ENCODE results near the gene OXT. TPM values are rescaled to one million over a fixed set of nuclear protein-coding genes. Genes with fewer than 3 reads are reported as not detected.
"Not testable (repeated sequence)": the region's sequence is repeated elsewhere in the genome, so short reads cannot be mapped to it uniquely, and the experiment has no call there.

The OXT gene
- total and polyA plus RNA-seq, 7 experiments from 2014 or later, result 1.2 to 2.3 (median 1.6) TPM; not detected in 3

DNA sequence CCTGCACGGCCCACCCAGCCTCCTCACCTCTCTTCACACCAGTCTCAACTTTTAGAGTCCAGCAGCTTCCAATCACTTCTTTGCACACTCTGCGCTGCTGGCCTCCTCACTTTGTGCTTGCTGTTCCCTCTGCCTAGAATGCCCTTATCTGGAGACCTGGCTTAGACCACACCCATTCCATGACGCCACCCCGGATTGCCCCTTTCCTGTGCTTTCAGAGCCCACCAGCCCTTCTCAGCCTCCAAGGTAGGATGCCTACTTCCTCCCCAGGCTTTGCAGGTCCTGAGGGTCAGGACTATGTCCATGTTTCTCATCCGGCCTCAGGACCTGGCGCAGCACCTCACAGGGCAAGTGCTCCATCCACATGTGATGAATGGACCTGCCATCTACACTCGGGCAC is 40.1 kb downstream of the OXT start:
- DNase-seq (no peak), ATAC-seq (no peak)
- peaks cover 0 to 20% (median 6%) of the 10 kb centered on the region in 5 donors for H3K36me3 Mint-ChIP-seq
- Histone ChIP-seq H3K4me1 (ENCODE audit: control insufficient read depth in 2 of 2, insufficient read depth in 2 of 2, low read length in 2 of 2) (no peaks in the 10 kb centered on the region), H3K27ac (ENCODE audit: low read depth, low read length) (no peak overlapping the region), H3K4me3 (ENCODE audit: low read length) (no peak overlapping the region), H3K27me3 (ENCODE audit: control insufficient read depth in 2 of 2, insufficient read depth in 2 of 2, low read length in 2 of 2) (no peaks in the 10 kb centered on the region), H3K36me3 (ENCODE audit: control insufficient read depth in 2 of 3, insufficient read depth in 3 of 3, low read length in 3 of 3) (peaks cover 0 to 35% (median 3%) of the 10 kb centered on the region in 3 experiments), H3K9me3 (ENCODE audit: control insufficient read depth in 2 of 3, low read length in 3 of 3) (no peaks in the 10 kb centered on the region)
- CTCF ChIA-PET, result no interaction called here
- no peaks in the 10 kb centered on the region for H3K27me3 Mint-ChIP-seq
- H3K4me3 Mint-ChIP-seq, result no peak overlapping the region
- peaks cover 2 to 16% (median 12%) of the 10 kb centered on the region in 7 donors for H3K4me1 Mint-ChIP-seq
- peaks cover 0 to 1% (median 0%) of the 10 kb centered on the region in 11 donors for H3K9me3 Mint-ChIP-seq
- intact Hi-C loops (cut with micrococcal nuclease), result no loop called here
- peak overlapping the region in 4 of 9 donors; percentile 3 to 86 (median 36) for H3K27ac Mint-ChIP-seq
- POLR2A ChIA-PET, result no interaction called here

DNA sequence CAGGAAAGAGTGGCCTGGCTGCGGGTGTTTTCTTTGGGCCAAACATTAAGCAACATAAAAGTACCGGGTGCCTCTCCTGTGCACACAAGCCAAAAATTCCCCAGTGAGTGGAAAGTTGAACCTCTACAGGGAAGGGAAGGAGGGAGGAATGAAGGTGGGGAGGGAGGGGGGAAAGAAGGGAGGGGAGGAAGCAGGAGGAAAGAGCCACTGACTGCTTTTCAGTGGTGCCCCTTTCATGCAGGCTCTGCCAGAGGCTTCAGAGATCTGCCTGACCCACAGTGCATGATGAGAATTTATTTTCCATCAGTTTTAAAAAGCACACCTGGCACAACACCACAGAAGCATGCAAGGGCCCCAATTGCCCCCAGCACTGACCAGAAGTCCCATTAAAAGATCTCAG is 40.6 kb downstream of the OXT start:
- CTCF ChIA-PET, result interaction anchor here (4.9 kb wide), 1 partner anchor 43 kb away, joined by 28 read pairs; no protein-coding TSS in a partner anchor
- Histone ChIP-seq H3K4me1 (ENCODE audit: control insufficient read depth in 2 of 2, insufficient read depth in 2 of 2, low read length in 2 of 2) (no peaks in the 10 kb centered on the region), H3K4me3 (ENCODE audit: low read length) (no peak overlapping the region), H3K36me3 (ENCODE audit: control insufficient read depth in 2 of 3, insufficient read depth in 3 of 3, low read length in 3 of 3) (peaks cover 0 to 34% (median 3%) of the 10 kb centered on the region in 3 experiments), H3K27ac (ENCODE audit: low read depth, low read length) (no peak overlapping the region), H3K27me3 (ENCODE audit: control insufficient read depth in 2 of 2, insufficient read depth in 2 of 2, low read length in 2 of 2) (no peaks in the 10 kb centered on the region), H3K9me3 (ENCODE audit: control insufficient read depth in 2 of 3, low read length in 3 of 3) (no peaks in the 10 kb centered on the region)
- no peak overlapping the region for H3K4me3 Mint-ChIP-seq
- peaks cover 2 to 20% (median 13%) of the 10 kb centered on the region in 7 donors for H3K4me1 Mint-ChIP-seq
- H3K27ac Mint-ChIP-seq, result peak overlapping the region in 2 of 9 donors; percentile 30 to 33
- POLR2A ChIA-PET, result no interaction called here
- peaks cover 0 to 20% (median 6%) of the 10 kb centered on the region in 5 donors for H3K36me3 Mint-ChIP-seq
- no peak for ATAC-seq
- H3K27me3 Mint-ChIP-seq, result no peaks in the 10 kb centered on the region
- no peak for DNase-seq
- intact Hi-C loops (cut with micrococcal nuclease), result no loop called here
- H3K9me3 Mint-ChIP-seq, result peaks cover 0 to 1% (median 0%) of the 10 kb centered on the region in 11 donors

DNA sequence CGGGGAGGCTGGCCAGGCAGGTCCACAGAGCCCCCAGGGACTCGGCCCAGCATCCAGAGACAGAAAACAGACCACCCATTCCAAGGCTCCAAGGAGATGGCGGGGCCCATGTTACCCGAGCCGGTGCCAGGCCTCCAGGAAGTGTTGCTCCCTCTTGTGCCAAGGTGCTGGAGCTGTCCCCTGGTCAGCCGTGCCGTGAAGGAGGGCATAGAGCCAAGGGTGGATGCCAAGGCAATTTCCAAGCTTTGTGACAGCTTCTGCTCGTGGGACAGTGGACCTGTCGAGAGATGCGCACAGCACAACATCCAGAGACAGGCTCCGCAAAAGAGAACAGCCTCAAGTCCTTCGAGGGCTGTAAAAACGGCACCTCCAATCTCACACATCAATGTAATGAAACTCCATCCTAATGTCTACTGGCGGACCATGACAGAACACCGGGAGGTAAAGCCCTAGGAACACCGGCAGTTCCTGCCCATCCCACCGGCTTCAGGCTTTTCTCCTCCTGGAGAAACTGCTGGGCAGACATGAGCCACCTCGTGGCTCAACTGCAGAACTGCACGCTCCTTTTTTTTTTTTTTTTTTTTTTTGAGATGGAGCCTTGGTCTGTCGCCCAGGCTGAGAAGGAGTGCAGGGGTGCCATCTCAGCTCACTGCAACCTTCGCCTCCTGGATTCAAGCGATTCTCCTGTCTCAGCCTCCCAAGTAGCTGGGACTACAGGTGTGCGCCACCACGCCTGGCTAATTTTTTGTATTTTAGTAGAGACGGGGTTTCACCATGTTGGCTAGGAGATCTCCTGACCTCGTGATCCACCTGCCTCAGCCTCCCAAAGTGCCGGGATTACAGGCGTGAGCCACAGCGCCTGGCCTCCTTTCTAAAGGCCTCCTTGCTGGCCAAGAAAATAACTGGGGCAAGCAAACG is 44.0 kb downstream of the OXT start:
- ChIA-PET CTCF (interaction anchor here (0.6 to 4.9 kb wide), 12 partner anchors 11 to 427 kb away, joined by 3 to 36 read pairs (median 4); no protein-coding TSS in a partner anchor), POLR2A (interaction anchor here (0.6 to 2.2 kb wide), 9 partner anchors 8 to 62 kb away, joined by 3 to 12 read pairs (median 4); partner anchors contain the start of genes FASTKD5 and UBOX5)
- no peak overlapping the region for H3K4me3 ChIP-seq (ENCODE audit: low read length)
- peaks cover 0 to 6% (median 0%) of the 10 kb centered on the region in 3 experiments for H3K36me3 ChIP-seq (ENCODE audit: control insufficient read depth in 2 of 3, insufficient read depth in 3 of 3, low read length in 3 of 3)
- peak in 6 of 9 donors; percentile 32 to 55 (median 44) for DNase-seq
- no peaks in the 10 kb centered on the region for H3K9me3 ChIP-seq (ENCODE audit: control insufficient read depth in 2 of 3, low read length in 3 of 3)
- intact Hi-C loops (cut with micrococcal nuclease), result loop anchor here (1.0 to 5.0 kb wide), 5 partner anchors 21 to 61 kb away; partner anchors contain the start of gene OXT (in 1 of the 2)
- no peaks in the 10 kb centered on the region for H3K27me3 ChIP-seq (ENCODE audit: control insufficient read depth in 2 of 2, insufficient read depth in 2 of 2, low read length in 2 of 2)
- Mint-ChIP-seq H3K36me3 (peaks cover 0 to 20% (median 12%) of the 10 kb centered on the region in 5 donors), H3K4me3 (peak overlapping the region in 2 of 10 donors; percentile 8 to 16), H3K27me3 (no peaks in the 10 kb centered on the region), H3K4me1 (peaks cover 11 to 47% (median 28%) of the 10 kb centered on the region in 7 donors), H3K9me3 (peaks cover 0 to 1% (median 0%) of the 10 kb centered on the region in 11 donors), H3K27ac (peak overlapping the region in 7 of 9 donors; percentile 31 to 97 (median 77))
- H3K27ac ChIP-seq (ENCODE audit: low read depth, low read length), result no peak overlapping the region
- peaks cover 0 to 6% of the 10 kb centered on the region in 2 donors for H3K4me1 ChIP-seq (ENCODE audit: control insufficient read depth in 2 of 2, insufficient read depth in 2 of 2, low read length in 2 of 2)
- ATAC-seq, result peak; percentile 68

DNA sequence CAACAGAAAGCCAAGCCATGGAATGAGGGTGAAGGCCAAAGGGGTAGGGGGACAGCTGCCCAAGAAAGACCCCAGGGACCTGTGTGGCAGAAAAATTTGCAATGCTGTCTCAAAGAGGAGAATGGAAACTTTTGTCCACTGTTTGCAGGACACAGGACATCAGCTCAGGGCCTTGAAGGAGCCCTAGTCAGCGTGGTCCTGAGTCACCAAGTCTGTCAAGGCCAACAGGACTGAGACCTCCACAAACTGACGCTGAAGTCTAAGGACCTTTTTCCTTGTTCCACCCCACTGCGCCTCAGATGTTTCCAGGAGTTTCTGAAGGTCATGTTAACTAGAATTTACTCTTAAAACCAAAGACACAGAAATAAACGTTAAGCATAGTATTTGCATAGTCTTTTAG is 44.9 kb downstream of the OXT start:
- Histone ChIP-seq H3K4me3 (ENCODE audit: low read length) (no peak overlapping the region), H3K36me3 (ENCODE audit: control insufficient read depth in 2 of 3, insufficient read depth in 3 of 3, low read length in 3 of 3) (peaks cover 0 to 6% (median 0%) of the 10 kb centered on the region in 3 experiments), H3K4me1 (ENCODE audit: control insufficient read depth in 2 of 2, insufficient read depth in 2 of 2, low read length in 2 of 2) (peaks cover 0 to 15% of the 10 kb centered on the region in 2 donors), H3K27me3 (ENCODE audit: control insufficient read depth in 2 of 2, insufficient read depth in 2 of 2, low read length in 2 of 2) (no peaks in the 10 kb centered on the region), H3K27ac (ENCODE audit: low read depth, low read length) (no peak overlapping the region), H3K9me3 (ENCODE audit: control insufficient read depth in 2 of 3, low read length in 3 of 3) (no peaks in the 10 kb centered on the region)
- no peaks in the 10 kb centered on the region for H3K27me3 Mint-ChIP-seq
- peak overlapping the region in 5 of 9 donors; percentile 31 to 90 (median 65) for H3K27ac Mint-ChIP-seq
- H3K36me3 Mint-ChIP-seq, result peaks cover 0 to 17% (median 12%) of the 10 kb centered on the region in 5 donors
- H3K4me3 Mint-ChIP-seq, result peak overlapping the region in 1 of 10 donors; percentile 8
- ChIA-PET CTCF (interaction anchor here (0.6 to 4.9 kb wide), 10 partner anchors 13 to 258 kb away, joined by 3 to 36 read pairs (median 6); no protein-coding TSS in a partner anchor), POLR2A (interaction anchor here (0.6 to 3.6 kb wide), 8 partner anchors 14 to 63 kb away, joined by 3 to 12 read pairs (median 4); partner anchors contain the start of genes FASTKD5 and UBOX5)
- intact Hi-C loops (cut with micrococcal nuclease), result loop anchor here in 1 of 2 donors (5.0 kb wide), 1 partner anchor 44 kb away; the partner anchor contains the start of gene OXT
- DNase-seq, result no peak
- peaks cover 0 to 1% (median 0%) of the 10 kb centered on the region in 11 donors for H3K9me3 Mint-ChIP-seq
- no peak for ATAC-seq
- peaks cover 15 to 56% (median 35%) of the 10 kb centered on the region in 7 donors for H3K4me1 Mint-ChIP-seq

DNA sequence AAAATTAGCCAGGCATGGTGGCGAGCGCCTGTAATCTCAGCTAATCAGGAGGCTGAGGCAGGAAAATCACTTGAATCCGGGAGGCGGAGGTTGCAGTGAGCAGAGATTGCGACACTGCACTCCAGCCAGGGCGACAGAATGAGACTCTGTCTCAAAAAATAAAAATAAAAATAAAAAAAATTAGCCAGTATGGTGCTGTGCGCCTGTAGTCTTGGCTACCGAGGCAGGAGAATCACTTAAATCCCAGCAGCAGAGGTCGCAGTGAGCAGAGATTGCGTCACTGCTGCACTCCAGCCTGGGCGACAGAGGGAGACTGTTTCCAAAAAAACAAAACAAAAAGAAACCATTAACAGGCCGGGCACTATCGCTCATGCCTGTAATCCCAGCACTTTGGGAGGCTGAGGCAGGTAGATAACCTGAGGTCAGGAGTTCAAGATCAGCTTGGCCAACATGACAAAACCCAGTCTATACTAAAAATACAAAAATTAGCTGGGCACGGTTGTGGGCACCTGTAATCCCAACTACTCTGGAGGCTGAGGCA is 46.5 kb downstream of the OXT start:
- not testable (repeated sequence) for H3K9me3 Mint-ChIP-seq; H3K9me3 ChIP-seq (ENCODE audit: control insufficient read depth in 2 of 3, low read length in 3 of 3); H3K4me3 ChIP-seq (ENCODE audit: low read length); H3K27me3 Mint-ChIP-seq; H3K27me3 ChIP-seq (ENCODE audit: control insufficient read depth in 2 of 2, insufficient read depth in 2 of 2, low read length in 2 of 2)
- Mint-ChIP-seq H3K4me3 (peak overlapping the region in 9 of 10 donors; percentile 48 to 72 (median 56)), H3K36me3 (peaks cover 0 to 27% (median 17%) of the 10 kb centered on the region in 5 donors), H3K4me1 (peaks cover 25 to 72% (median 51%) of the 10 kb centered on the region in 7 donors), H3K27ac (peak overlapping the region; percentile 75 to 100 (median 95))
- intact Hi-C loops (cut with micrococcal nuclease), result loop anchor here (1.0 to 5.0 kb wide), 8 partner anchors 39 to 199 kb away; partner anchors contain the start of genes DDRGK1 (in 2 of the 2), ITPA (in 1 of the 2), LZTS3 (in 1 of the 2) and OXT (in 1 of the 2)
- peak overlapping the region; percentile 55 for H3K27ac ChIP-seq (ENCODE audit: low read depth, low read length)
- CTCF ChIA-PET, result interaction anchor here (0.6 to 2.6 kb wide), 12 partner anchors 12 to 596 kb away, joined by 3 to 27 read pairs (median 4); partner anchors contain the start of gene ITPA
- peaks cover 0 to 13% (median 0%) of the 10 kb centered on the region in 3 experiments for H3K36me3 ChIP-seq (ENCODE audit: control insufficient read depth in 2 of 3, insufficient read depth in 3 of 3, low read length in 3 of 3)
- POLR2A ChIA-PET, result interaction anchor here (0.6 to 3.6 kb wide), 7 partner anchors 24 to 48 kb away, joined by 3 to 11 read pairs (median 5); partner anchors contain the start of genes FASTKD5, OXT and UBOX5
- ATAC-seq (peak; percentile 73), DNase-seq (peak in 7 of 9 donors; percentile 59 to 72 (median 70))
- peaks cover 5 to 30% of the 10 kb centered on the region in 2 donors for H3K4me1 ChIP-seq (ENCODE audit: control insufficient read depth in 2 of 2, insufficient read depth in 2 of 2, low read length in 2 of 2)

All from naive thymus-derived CD4-positive, alpha-beta T cell (primary cell).